OCI-LY3 (cell line): ENCODE results near the gene SCN4B.

Experiments
- EZH2phosphoT487 ChIP-seq: fragments of 200-600 bp; shearing (Covaris generic); IDR thresholded peaks from 2 replicates; pipeline ENCODE4 v1.6.1; 2018; ENCODE audit warnings: antibody characterized with exemption, mixed run types, low read depth
- TF ChIP-seq, protein P1 (sequence below): fragments of 200-600, 300-600 bp; sonication (generic); IDR thresholded peaks from 2 replicates; pipeline ENCODE4 v1.5.1; 2014; ENCODE audit warnings: antibody characterized with exemption, low read length, low read depth

DNA sequence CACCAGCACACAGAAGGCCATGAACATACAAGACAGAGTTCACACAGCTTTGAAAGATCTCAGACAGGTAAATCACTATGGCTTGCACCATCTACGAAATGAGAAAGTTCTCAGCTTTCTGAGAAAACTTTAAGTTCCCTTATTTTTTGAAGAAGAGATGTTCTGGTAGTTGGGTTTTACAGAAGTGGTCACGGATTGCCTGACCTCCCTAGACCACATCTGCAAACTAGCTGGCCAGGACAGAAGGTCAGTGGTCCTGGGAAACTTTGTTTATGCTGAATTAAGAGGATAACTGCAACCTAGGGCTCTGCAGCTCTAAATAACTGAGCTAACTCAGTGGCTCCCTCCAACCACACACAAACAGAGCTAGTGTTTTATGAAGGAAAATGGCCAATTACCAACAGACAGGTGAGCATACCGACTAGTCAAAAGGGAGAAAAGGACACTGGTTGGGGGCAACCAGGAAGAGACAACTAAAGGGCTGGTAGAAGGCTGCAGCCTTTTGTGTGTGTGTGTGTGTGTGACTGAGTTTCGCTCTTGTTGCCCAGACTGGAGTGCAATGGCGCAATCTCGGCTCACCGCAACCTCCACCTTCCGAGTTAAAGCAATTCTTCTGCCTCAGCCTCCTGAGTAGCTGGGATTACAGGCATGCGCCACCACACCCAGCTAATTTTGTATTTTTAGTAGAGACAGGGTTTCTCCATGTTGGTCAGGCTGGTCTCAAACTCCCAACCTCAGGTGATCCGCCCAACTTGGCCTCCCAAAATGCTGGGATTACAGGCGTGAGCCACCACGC is 32.4 kb upstream of the SCN4B start:
- TF ChIP-seq, protein P1, sequence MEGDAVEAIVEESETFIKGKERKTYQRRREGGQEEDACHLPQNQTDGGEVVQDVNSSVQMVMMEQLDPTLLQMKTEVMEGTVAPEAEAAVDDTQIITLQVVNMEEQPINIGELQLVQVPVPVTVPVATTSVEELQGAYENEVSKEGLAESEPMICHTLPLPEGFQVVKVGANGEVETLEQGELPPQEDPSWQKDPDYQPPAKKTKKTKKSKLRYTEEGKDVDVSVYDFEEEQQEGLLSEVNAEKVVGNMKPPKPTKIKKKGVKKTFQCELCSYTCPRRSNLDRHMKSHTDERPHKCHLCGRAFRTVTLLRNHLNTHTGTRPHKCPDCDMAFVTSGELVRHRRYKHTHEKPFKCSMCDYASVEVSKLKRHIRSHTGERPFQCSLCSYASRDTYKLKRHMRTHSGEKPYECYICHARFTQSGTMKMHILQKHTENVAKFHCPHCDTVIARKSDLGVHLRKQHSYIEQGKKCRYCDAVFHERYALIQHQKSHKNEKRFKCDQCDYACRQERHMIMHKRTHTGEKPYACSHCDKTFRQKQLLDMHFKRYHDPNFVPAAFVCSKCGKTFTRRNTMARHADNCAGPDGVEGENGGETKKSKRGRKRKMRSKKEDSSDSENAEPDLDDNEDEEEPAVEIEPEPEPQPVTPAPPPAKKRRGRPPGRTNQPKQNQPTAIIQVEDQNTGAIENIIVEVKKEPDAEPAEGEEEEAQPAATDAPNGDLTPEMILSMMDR = no peak
- no peak for TF ChIP-seq EZH2phosphoT487
